Pancreas (tissue), 10 donors: Measurements from ENCODE around the gene HNF1A. TPM values are rescaled to one million over a fixed set of nuclear protein-coding genes. Genes with fewer than 3 reads are reported as not detected.

ENCODE experiments used
- ATAC-seq, 4 donors: fragments of 200-7000 bp; cut with Tn5 transposase; one replicate each; pipeline versions ENCODE4 v1.8.0 to v1.9.1; 2020; ENCODE audit warnings: mild to moderate bottlenecking in 4 of 4, moderate library complexity in 4 of 4
- DNase-seq, 6 donors: peaks; one replicate each; pipeline ENCODE4 v3.0.0-alpha.2; 2020
- FAIRE-seq: peaks from 2 replicates; lab custom pipeline; 2012; peaks lifted over from hg19 to GRCh38; lab: Jason Lieb, UNC
- H3K27ac ChIP-seq, 4 donors: fragments of 200-600 bp; sonication (generic); 1 replicate in 3 of 4; 2 replicates in 1 of 4; pipeline versions ENCODE4 v1.5.0 to v1.8.0; 2020
- H3K27me3 ChIP-seq, 4 donors: fragments of 200-600 bp; one replicate each; pipeline ENCODE4 v1.8.0; 2021
- H3K36me3 ChIP-seq, 3 donors: fragments of 200-600 bp; sonication (generic) in 1 of 3; one replicate each; pipeline versions ENCODE4 v1.5.0 to v1.8.0; 2020 to 2021
- H3K4me1 ChIP-seq, 3 donors: fragments of 200-600 bp; one replicate each; pipeline ENCODE4 v1.8.0; 2021
- H3K4me3 ChIP-seq, 4 donors: fragments of 200-600 bp; sonication (generic) in 2 of 4; one replicate each; pipeline versions ENCODE4 v1.5.0 to v1.8.0; 2020 to 2021
- H3K9me3 ChIP-seq, 4 donors: fragments of 200-600 bp; one replicate each; pipeline ENCODE4 v1.8.0; 2021
- CTCF ChIP-seq, 4 donors: fragments of 200-600 bp; sonication (generic) in 3 of 4; IDR thresholded peaks; one replicate each; pipeline versions ENCODE4 v1.5.0 to v1.8.0; 2021; ENCODE audit warnings: antibody characterized with exemption in 4 of 4
- WGBS, 2 donors: extraction: QIAGEN DNeasy Blood & Tissue Kit; methylation state at CpG; one replicate each; pipeline ENCODE4 v1.1.7; 2013; 5-methylcytosine and 5-hydroxymethylcytosine counted together
- intact Hi-C, 3 donors: fragments of 100-400 bp; cut with DNase I; formaldehyde crosslinking; loops; one replicate each; pipeline versions ENCODE4 v1.11.1 to v1.14.2; 2022
- polyA plus RNA-seq, 2 donors: library from polyadenylated mRNA; stranded (reverse); fragments of 200-250 nt; gene quantifications; one replicate each; pipeline ENCODE4 v1.2.3, GENCODE V29; 2013
- total RNA-seq, 6 donors: library from RNA; stranded (reverse); fragmentation: NEBNext Ultra II Directional in 4 of 6; extraction: Animal tissue kit (Norgen Biotek cat#: 25700) in 4 of 6; gene quantifications; one replicate each; pipeline versions ENCODE4 v1.2.1 to v1.2.4, GENCODE V29; 2021 to 2023
- donor health status: healthy with polysubstance abuse.
- donor health status: DM: no; HTN: no; CAD: no; lungs with moderate emphysema.
- donor health status: DM: no; HTN: no; CAD: no.
- donor health status: control.
- donor health status: control.
- donor health status: Bipolar disorder and iron deficiency.
- donor health status: DM: yes; HTN: yes; CAD: no.
- donor health status: DM: no; HTN: no; CAD: no.
- donor health status: DM: no; HTN: no; CAD: no.
- donor health status: DM: yes; HTN: yes; CAD: no.

The HNF1A gene
- total and polyA plus RNA-seq, 8 donors: 4.9 to 17.2 (median 7.8) TPM

GRCh38 chr12:121008347-121009098, 30.2 kb downstream of the HNF1A start:
- Histone ChIP-seq H3K9me3 (no peaks in the 10 kb centered on the region), H3K36me3 (peaks cover 4 to 11% (median 5%) of the 10 kb centered on the region in 3 donors), H3K27me3 (no peaks in the 10 kb centered on the region), H3K4me1 (no peaks in the 10 kb centered on the region), H3K27ac (no peak overlapping the region), H3K4me3 (no peak overlapping the region)
- TF ChIP-seq CTCF (IDR thresholded peaks at IDR 0.05): no peak
- WGBS, 2 donors: 94 to 95% methylated on average over 8 of the region's 8 CpGs
- ATAC-seq: no peak
- intact Hi-C loops: loop anchor here in 1 of 3 donors (10.0 kb wide), 1 partner anchor 64 kb away; no protein-coding TSS in a partner anchor
- no peak for DNase-seq
- FAIRE-seq: no peak

GRCh38 chr12:121009741-121010140, 31.4 kb downstream of the HNF1A start:
- intact Hi-C loops: loop anchor here in 2 of 3 donors (5.0 to 10.0 kb wide), 2 partner anchors 65 to 67 kb away; no protein-coding TSS in a partner anchor
- FAIRE-seq (no peak), ATAC-seq (peak; percentile 91 to 99 (median 94)), DNase-seq (peak in 3 of 6 donors; percentile 62 to 70 (median 63))
- Histone ChIP-seq H3K4me1 (no peaks in the 10 kb centered on the region), H3K27me3 (no peaks in the 10 kb centered on the region), H3K9me3 (no peaks in the 10 kb centered on the region), H3K27ac (no peak overlapping the region), H3K36me3 (peaks cover 0 to 5% (median 4%) of the 10 kb centered on the region in 3 donors), H3K4me3 (no peak overlapping the region)
- TF ChIP-seq CTCF (IDR thresholded peaks at IDR 0.05): peak; percentile 22 to 46 (median 40)
- WGBS, 2 donors: 30 to 33% methylated on average over 10 of the region's 10 CpGs

- Histone ChIP-seq H3K27ac (no peak overlapping the region), H3K27me3 (no peaks in the 10 kb centered on the region), H3K36me3 (peaks cover 0 to 5% (median 4%) of the 10 kb centered on the region in 3 donors), H3K4me1 (peaks cover 0 to 5% (median 4%) of the 10 kb centered on the region in 3 donors), H3K9me3 (no peaks in the 10 kb centered on the region), H3K4me3 (no peak overlapping the region)
- DNase-seq (no peak), ATAC-seq (no peak), FAIRE-seq (no peak)
- no peak for TF ChIP-seq CTCF (IDR thresholded peaks at IDR 0.05)
- 79 to 81% methylated on average over 8 of the region's 8 CpGs for WGBS, 2 donors
- intact Hi-C loops: loop anchor here in 1 of 3 donors (5.0 kb wide), 1 partner anchor 69 kb away; no protein-coding TSS in a partner anchor
Measured at GRCh38 chr12:121010860-121011259, 32.5 kb downstream of the HNF1A start.

- H3K4me3 ChIP-seq: no peak overlapping the region
- WGBS, 2 donors: 73 to 76% methylated on average over 6 of the region's 6 CpGs
- no peak overlapping the region for H3K27ac ChIP-seq
- no peak for DNase-seq
- peaks cover 0 to 6% (median 4%) of the 10 kb centered on the region in 3 donors for H3K4me1 ChIP-seq
- FAIRE-seq: no peak
- peaks cover 0 to 5% (median 4%) of the 10 kb centered on the region in 3 donors for H3K36me3 ChIP-seq
- ATAC-seq: no peak
- no peak for TF ChIP-seq CTCF (IDR thresholded peaks at IDR 0.05)
- H3K9me3 ChIP-seq: no peaks in the 10 kb centered on the region
- no peaks in the 10 kb centered on the region for H3K27me3 ChIP-seq
- intact Hi-C loops: loop anchor here in 1 of 3 donors (5.0 kb wide), 1 partner anchor 70 kb away; no protein-coding TSS in a partner anchor
Measured at GRCh38 chr12:121011820-121012219, 33.5 kb downstream of the HNF1A start.
